ENCODE measurements around the gene DHFR2. TPM values are rescaled to one million over a fixed set of nuclear protein-coding genes. Genes with fewer than 3 reads are reported as not detected.

The DHFR2 gene
- total RNA-seq, 1 donor = 6.9 TPM

DNA sequence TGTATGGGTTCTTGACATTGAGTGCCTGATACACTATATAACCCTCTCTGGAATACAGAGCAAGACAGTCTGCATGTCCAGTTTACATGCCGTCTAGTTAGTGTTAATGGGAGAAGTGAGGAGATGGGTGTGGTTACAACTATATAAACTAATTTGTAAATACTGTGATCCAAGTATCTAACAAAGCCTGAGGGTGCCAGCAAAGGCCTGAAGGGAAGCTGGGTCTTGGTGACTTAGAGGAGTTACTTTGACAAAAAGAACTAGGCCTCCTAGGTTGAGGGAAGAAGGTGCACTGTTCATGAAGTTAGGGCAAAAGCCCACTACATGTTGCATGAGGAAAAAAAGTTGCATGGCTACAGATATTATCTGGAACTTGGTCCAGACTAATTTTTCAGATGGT lies 2.4 kb upstream of the DHFR2 start:
- TF ChIP-seq, protein P1, sequence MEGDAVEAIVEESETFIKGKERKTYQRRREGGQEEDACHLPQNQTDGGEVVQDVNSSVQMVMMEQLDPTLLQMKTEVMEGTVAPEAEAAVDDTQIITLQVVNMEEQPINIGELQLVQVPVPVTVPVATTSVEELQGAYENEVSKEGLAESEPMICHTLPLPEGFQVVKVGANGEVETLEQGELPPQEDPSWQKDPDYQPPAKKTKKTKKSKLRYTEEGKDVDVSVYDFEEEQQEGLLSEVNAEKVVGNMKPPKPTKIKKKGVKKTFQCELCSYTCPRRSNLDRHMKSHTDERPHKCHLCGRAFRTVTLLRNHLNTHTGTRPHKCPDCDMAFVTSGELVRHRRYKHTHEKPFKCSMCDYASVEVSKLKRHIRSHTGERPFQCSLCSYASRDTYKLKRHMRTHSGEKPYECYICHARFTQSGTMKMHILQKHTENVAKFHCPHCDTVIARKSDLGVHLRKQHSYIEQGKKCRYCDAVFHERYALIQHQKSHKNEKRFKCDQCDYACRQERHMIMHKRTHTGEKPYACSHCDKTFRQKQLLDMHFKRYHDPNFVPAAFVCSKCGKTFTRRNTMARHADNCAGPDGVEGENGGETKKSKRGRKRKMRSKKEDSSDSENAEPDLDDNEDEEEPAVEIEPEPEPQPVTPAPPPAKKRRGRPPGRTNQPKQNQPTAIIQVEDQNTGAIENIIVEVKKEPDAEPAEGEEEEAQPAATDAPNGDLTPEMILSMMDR (IDR thresholded peaks at IDR 0.05; ENCODE audit: insufficient read depth, low read length) = no peak
- H3K4me3 ChIP-seq (ENCODE audit: low read depth, low read length) = peak overlapping the region; percentile 10
- DNase-seq (ENCODE audit: low read depth) = no peak

DNA sequence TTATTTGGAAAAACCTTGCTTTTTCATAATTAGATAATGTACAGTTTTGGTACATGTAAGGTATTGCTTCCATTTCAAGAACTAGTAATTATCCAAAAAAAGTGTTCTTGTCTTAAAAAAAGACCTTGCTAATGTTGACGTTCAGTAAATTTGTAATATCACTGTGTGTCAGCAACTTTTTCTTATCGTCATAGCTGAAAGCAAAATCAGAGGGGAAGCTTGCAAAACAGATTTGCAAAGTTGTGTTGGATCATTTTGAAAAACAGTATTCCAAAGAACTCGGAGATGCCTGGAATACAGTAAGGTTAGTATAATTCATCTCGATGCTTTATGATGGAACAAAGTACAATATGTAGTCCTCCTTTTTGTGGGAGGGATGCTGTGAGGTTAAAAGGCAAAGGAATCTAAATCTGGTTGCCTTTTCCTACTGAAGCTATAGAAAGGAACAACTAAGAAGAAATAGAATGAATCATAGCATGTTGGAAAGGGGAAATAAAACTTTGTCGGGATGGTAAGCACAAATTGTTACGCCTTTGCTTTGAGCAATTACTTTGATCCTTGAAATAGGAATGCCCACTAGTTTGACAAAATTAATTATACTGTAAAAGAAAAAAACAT lies 1.6 kb upstream of the DHFR2 start:
- DNase-seq (ENCODE audit: low read depth) = peak; percentile 56
- peak overlapping the region; percentile 84 for H3K4me3 ChIP-seq (ENCODE audit: low read depth, low read length)
- TF ChIP-seq, protein P1 (IDR thresholded peaks at IDR 0.05; ENCODE audit: insufficient read depth, low read length) = no peak

DNA sequence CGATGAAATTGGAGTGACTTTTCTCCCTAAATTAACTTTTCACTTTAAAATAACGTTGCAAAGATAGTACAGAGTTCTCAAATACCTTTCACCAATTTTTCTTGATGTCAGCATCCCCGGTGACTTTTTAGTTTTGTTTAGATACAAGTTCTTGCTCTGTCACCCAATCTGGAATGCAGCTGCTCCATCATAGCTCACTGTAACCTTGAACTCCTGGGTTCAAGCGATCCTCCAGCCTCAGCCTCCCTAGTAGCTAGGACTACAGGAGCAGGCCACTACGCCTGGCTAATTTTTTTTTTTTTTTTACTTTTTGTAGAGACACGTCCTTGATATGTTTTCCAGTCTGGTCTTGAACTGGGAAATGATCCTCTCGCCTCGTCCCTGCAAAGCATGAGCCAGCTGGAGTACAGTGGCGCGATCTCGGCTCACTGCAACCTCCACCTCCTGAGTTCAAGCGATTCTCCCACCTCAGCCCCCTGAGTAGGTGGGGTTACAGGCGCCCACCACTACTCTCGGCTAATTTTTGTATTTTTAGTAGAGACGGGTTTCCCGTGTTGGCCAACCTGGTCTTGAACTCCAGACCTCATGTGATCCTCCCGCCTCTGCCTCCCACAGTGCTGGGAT lies 892 bp upstream of the DHFR2 start:
- no peak for DNase-seq (ENCODE audit: low read depth)
- TF ChIP-seq, protein P1 (IDR thresholded peaks at IDR 0.05; ENCODE audit: insufficient read depth, low read length) = no peak
- H3K4me3 ChIP-seq (ENCODE audit: low read depth, low read length) = peak overlapping the region; percentile 84

DNA sequence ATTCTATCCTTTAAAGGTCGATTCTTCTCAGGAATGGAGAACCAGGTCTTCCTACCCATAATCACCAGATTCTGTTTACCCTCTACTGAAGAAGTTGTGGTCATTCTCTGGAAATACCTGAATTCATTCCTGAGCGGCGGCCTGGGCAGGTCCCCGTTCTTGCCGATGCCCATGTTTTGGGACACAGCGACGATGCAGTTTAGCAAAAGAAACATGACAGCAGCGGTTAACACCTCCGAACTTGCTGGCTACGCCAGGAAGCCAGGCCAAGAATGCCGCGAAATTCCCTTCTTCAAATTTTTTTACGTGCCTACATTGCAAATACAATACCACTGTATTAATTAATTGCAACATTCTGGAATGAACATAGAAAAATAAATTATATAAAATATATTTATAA lies 1.4 kb downstream of the DHFR2 start:
- TF ChIP-seq, protein P1 (IDR thresholded peaks at IDR 0.05; ENCODE audit: insufficient read depth, low read length) = no peak
- no peak overlapping the region for H3K4me3 ChIP-seq (ENCODE audit: low read depth, low read length)
- DNase-seq (ENCODE audit: low read depth) = no peak

DNA sequence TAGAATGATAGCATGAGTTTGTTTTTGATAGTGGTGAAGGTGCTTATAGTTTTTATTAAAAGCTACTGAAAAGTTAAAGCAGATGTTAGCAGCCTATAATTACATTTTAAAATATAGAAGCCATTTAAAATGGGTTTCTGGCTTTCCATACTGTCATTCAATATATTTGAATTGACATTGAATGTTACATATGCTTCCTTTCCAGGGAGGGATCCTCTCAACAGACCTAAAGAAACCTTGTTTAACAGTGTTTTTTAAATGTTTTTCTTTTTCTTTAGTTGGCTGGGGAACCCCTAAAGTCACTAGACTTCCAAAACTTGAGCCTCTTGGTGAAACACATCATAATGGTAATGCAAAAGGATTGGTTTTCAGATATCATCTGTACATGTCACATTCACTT lies 12.2 kb downstream of the DHFR2 start:
- TF ChIP-seq, protein P1 (IDR thresholded peaks at IDR 0.05; ENCODE audit: insufficient read depth, low read length) = no peak
- no peak overlapping the region for H3K4me3 ChIP-seq (ENCODE audit: low read depth, low read length)
- DNase-seq (ENCODE audit: low read depth) = no peak

DNA sequence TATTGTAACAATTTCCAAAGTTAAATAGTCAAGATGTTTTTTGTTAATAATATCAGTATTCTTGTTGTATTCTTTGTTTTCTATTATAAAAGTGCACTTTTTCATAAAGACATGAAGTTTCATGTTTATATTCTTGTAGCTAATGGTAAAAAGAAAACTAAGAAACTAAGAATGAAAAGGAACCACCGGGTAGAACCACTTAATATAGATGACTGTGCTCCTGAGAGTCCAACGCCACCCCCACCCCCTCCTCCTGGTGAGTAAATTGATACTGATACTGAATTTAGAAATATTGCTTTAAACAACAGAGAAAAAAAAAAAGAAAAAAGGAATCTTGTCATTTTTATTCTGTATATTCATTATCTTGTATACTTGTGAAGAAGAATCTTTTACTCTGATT lies 13.4 kb downstream of the DHFR2 start:
- DNase-seq (ENCODE audit: low read depth) = no peak
- no peak overlapping the region for H3K4me3 ChIP-seq (ENCODE audit: low read depth, low read length)
- TF ChIP-seq, protein P1 (IDR thresholded peaks at IDR 0.05; ENCODE audit: insufficient read depth, low read length) = no peak
